TTC549 (cell line): ENCODE results near the gene HDGFL2.
"Not testable (repeated sequence)": the region's sequence is repeated elsewhere in the genome, so short reads cannot be mapped to it uniquely, and the experiment has no call there.

ENCODE experiments used
- FAIRE-seq: peaks from 2 replicates; lab custom pipeline; 2012; peaks lifted over from hg19 to GRCh38; lab: Jason Lieb, UNC

The HDGFL2 gene

GRCh38 chr19:4516939-4517300, 44.8 kb downstream of the HDGFL2 start:
- FAIRE-seq, result no peak

DNA sequence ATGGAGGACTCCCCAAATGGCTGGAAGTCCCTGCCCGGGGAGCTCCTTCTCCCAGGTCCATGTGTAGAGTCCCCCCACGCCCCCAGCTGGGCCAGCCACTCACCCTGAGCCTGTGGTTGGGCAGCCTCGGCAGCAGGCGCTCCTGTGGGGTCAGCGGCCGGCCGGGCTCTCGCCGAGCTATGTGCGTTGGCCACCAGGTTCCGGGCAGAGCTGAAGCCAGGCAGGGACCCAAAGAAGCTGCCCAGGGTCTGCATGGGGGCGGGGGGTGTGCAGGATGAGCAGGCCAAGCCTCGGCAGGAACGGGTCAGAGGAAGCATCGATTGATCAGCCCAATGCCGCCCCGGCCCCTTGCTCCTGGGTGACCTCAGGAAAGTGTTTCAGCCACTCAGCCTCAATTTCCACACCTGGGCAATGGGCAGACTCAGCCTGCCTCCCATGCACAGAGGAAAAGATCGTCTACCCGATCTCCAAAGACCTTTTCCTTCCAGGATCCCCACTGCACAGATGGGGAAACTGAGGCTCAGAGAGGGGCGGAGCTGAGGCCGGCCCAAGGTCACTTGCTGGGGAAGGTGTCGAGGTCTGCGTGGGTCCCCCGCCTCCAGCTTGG, 45.5 kb downstream of the HDGFL2 start:
- FAIRE-seq, result no peak

GRCh38 chr19:4518345-4519171, 46.5 kb downstream of the HDGFL2 start, which contains the start of gene PLIN4:
TSS of gene PLIN4 (minus strand) at chr19:4518486. CDS start at chr19:4518272, 214 bp downstream.
- FAIRE-seq, result no peak

DNA sequence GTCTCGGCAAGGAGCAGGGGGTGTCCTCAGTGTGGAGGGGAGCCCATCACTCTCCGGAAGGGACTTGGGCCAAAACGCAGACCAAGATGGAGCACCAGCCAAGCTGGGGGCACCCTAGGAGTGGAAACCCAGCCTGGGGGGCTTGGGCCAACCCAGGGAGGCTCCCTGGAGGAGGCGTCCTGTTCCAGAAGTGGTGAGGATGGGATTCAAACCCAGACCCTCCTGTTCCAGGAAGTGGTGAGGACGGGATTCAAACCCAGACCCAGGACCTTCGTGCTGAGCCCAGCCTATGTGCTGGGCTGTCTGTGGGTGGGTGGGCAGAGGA, 47.0 kb downstream of the HDGFL2 start:
- no peak for FAIRE-seq

GRCh38 chr19:4519521-4520277, 47.6 kb downstream of the HDGFL2 start:
- FAIRE-seq, result no peak

DNA sequence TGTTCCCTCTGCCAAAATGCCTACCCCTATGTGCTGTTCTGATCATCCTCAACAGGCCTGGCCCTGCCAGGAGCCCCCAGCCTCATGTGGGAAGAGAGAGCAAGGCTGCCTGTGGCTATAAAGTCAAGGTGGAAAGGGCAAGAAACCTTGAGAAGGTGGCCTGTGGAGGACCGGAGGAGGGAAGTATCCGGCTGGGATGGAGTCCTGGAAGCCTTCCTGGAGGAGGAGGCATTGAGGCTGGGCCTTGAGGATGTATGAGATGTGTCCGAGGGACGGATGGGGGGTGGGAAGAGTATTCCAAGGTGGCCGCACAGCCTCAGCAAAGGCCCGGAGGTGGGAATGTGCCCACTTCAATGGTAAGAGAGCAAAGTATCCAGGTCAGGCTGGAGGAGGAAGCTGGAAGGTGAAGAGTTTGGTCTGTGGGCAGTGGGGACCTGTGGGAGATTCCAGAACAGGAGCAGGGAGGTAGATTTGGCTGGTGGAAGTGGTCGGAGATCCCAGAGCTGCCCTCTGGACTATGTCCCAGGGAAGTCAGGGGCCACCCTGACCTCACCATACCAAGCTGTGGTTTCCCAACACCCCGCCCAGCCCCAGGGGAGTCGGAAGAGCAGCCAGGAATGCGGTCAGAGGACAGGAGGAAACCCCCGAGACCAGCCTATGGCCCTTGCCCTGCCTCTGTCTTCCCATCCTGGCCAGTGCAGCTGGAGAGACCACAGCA, 49.2 kb downstream of the HDGFL2 start:
- FAIRE-seq, result no peak

DNA sequence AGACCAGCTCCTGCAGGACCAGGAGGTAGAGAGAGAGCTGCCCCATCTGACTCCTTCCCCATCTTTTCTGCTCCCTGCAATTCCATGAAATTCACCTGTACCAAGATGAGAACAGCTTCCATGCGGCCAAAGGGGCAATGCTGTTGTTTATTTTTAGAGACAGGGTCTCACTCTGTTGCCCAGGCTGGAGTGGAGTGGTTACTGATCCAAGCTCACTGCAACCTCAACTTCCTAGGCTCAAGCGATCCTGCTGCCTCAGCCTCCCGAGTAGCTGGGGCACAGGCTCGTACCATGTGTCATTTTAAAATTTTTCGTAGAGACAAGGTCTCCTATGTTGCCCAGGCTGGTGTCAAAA, 49.8 kb downstream of the HDGFL2 start:
- FAIRE-seq, result no peak

DNA sequence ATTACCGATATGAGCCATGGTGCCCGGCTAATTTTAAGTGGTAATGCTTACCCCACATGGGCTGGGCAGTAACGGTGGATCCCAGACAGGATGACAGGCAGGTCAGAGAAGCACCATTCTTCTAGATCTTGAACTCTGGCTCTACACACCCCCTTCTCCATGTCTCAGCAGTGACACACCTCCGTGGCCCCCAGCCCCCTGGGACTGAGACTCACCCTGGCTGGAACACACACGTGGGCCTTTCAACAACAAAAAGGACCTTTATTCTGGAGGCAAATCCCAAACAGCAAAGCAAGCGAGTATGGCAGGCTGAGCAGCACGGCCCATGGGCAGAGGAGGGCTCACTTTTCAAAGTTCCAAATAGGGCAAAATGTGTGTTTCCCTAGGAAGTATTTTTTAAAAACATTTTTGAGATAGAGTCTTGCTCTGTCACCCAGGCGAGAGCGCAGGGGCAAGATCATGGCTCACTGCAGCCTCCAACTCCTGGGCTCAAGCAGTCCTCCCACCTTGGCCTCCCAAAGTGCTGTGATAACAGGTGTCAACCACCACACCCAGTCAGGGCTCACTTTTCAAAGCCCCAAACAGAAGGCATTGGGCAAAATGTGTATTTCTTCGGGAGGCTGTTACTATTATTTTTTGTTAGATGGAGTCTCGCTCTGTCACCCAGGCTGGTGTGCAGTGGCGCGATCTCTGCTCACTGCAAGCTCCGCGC, 50.4 kb downstream of the HDGFL2 start:
- FAIRE-seq, result no peak

DNA sequence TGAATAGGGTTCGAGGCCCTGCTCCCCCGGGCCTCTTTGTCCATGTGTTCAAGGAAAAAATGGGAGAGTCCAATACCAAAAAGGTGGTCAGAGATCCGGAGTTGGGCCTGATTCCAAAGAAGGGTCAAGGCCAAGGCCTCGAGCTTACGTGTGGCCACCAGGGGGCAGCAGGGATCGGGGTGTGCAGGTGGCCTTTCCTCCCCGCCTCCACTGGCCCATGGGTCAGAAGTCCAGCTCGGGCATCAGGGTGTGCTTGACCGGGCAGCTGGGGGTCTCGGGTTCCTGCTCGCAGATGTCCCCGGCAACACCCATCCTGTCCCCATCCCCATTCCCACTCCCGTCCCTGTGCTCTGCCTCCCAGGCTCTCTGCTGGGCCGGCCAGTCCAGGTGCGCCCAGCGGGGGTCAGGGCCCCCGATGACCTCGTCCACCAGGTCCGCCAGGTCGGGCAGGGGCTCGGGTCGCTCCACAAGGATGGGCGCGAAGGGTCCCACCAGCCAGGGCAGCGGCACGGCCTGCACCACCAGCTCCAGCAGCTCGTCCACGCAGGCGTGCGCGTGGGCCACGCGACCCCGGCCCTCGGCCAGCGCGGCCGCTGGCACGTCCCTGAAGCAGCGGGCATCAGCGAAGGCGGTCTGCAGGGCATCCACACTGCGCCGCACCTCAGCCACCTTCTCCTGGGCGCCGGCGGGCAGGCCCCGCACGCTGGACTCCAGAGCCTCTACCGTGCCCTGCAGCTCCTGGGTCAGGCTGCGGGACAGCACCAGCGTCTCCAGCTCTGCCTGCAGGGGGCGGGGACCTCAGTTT, 51.4 kb downstream of the HDGFL2 start:
- FAIRE-seq, result no peak

DNA sequence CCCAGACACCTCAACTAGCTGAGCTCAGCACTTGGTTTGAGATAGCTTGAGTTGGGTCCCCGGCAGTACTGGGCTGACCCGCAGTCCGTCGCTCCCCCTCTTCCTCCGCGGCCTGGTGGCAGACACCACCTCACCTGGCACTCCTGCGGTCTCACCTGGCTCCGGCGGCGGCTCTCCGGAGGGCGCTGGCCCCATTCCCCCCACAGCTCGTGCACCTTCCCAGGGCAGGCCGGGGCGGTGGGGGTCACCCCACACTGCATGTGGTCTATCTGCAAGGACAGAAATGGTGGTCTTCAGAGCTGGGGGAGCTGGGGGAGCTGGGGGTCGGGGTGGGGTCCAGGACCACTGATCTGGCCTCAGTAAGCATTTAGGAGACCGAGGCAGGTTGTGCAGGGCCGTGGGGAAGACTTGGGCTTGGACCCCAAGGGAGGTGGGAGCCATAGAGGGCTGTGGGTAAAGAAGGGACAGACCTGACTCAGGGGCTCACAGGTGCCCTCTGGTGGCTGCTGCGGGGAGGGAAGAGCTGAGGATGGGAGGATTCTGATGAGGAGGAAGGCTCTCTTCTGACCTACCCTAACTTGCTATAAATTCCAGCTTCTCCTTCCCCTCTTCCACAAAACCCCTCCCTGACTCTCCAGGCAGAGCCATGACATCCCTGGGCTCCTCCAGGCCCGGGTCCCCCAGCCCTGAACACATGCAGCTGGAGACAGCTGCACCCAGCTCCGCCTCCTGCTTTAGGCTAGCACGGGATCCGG, 52.9 kb downstream of the HDGFL2 start:
- no peak for FAIRE-seq

DNA sequence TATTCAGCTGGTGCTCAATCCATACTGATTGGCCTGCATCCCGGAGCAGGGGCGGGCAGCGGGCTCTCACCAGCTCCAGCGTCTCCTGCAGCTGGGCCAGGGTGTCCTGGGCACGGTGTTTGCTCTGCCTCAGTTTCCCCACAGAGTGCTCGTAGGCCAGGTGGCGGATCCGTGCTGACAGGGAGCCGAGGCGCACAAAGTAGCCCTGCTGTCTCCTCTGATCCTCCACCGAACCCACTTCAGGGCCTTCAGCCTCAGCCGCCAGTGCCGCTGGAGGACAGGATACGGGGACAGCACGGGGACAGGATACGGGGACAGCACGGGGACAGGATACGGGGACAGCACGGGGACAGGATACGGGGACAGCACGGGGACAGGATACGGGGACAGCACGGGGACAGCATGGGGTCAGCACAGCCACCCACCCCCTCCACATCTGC, 53.5 kb downstream of the HDGFL2 start:
- FAIRE-seq, result no peak

GRCh38 chr19:4527377-4527776, 55.3 kb downstream of the HDGFL2 start:
- not testable (repeated sequence) for FAIRE-seq

GRCh38 chr19:4528843-4529242, 56.7 kb downstream of the HDGFL2 start:
- FAIRE-seq, result no peak

DNA sequence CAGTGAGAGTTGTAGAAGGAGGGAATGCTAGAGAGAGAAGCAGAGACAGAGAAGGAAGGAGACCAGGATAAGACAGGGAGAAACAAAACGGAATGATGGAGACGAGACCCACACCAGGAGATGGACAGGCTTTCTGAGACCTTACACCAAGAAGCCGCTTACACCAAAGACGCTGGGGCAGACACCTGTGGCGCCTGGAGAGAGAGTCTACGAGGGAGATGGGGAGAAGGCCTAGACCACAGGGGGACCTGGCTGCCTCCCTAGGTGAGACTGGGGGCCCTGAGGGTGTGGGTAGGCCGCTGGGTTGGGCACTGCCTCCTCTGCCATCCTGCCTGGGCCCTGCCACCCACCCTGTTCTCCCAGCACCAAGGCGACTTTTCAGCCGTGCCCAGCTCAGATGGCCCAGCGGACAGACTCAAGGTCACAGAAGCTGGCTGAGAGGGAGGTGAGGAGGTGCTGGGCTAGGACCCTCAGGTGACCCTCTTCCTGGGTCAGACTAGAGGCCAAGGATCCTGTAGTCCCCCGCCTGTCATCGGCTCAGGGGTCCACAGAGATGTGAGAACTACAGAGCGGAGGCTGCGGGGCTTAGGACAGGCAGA, 57.9 kb downstream of the HDGFL2 start:
- FAIRE-seq, result no peak

GRCh38 chr19:4531562-4532165, 59.6 kb downstream of the HDGFL2 start:
- FAIRE-seq, result no peak

- FAIRE-seq, result no peak
These were observed 61.2 kb downstream of the HDGFL2 start for GRCh38 chr19:4533334-4533733.

- FAIRE-seq, result no peak
These were observed 61.8 kb downstream of the HDGFL2 start for GRCh38 chr19:4533835-4534424.

GRCh38 chr19:4534836-4535658, 63.0 kb downstream of the HDGFL2 start, which contains the start of gene PLIN5:
TSS of gene PLIN5 (minus strand) at chr19:4535224. CDS start at chr19:4534074, 1,150 bp downstream.
- FAIRE-seq, result no peak
